Tibial nerve (tissue), 4 donors: ENCODE data around the gene AREL1. TPM values are rescaled to one million over a fixed set of nuclear protein-coding genes. Genes with fewer than 3 reads are reported as not detected.
A peak's percentile ranks its signal among the peaks of the same experiment; 100 is the strongest.

ENCODE experiments used
- DNase-seq, 2 donors: peaks; one replicate each; pipeline ENCODE4 v3.0.0-alpha.2; 2019; ENCODE audit warnings: low spot score in 2 of 2
- H3K27ac ChIP-seq, 4 donors: fragments of 200-600 bp; sonication (generic) in 3 of 4; one replicate each; pipeline ENCODE4 v1.5.1; 2017 to 2019; ENCODE audit warnings: mild to moderate bottlenecking in 1 of 4
- H3K27me3 ChIP-seq, 2 donors: fragments of 200-600 bp; sonication (generic) in 1 of 2; one replicate each; pipeline versions ENCODE4 v1.5.1 to v1.6.0; 2017 to 2019
- H3K36me3 ChIP-seq, 3 donors: fragments of 200-600 bp; sonication (generic); one replicate each; pipeline ENCODE4 v1.5.1; 2018 to 2019
- H3K4me1 ChIP-seq, 4 donors: fragments of 200-600 bp; sonication (generic) in 3 of 4; one replicate each; pipeline ENCODE4 v1.5.1; 2017 to 2019
- H3K4me3 ChIP-seq, 4 donors: fragments of 200-600 bp; sonication (generic) in 3 of 4; one replicate each; pipeline ENCODE4 v1.5.1; 2017 to 2019; ENCODE audit warnings: mild to moderate bottlenecking in 1 of 4, moderate library complexity in 1 of 4
- H3K9me3 ChIP-seq, 4 donors: fragments of 200-600 bp; sonication (generic) in 3 of 4; one replicate each; pipeline ENCODE4 v1.5.1; 2017 to 2019
- CTCF ChIP-seq, 5 experiments: fragments of 200-600 bp in 3 of 5; fragments of 450-650 bp in 2 of 5; sonication (generic) in 3 of 5; IDR thresholded peaks; one replicate each; pipeline ENCODE4 v1.5.1; 2016 to 2019; ENCODE audit warnings: antibody characterized with exemption in 5 of 5, mild to moderate bottlenecking in 3 of 5, moderate library complexity in 2 of 5
- EP300 ChIP-seq, 2 donors: sonication (generic); formaldehyde crosslinking; IDR thresholded peaks; one replicate each; pipeline ENCODE4 v1.6.1; 2017; ENCODE audit warnings: antibody characterized with exemption in 2 of 2, mild to moderate bottlenecking in 1 of 2
- POLR2A ChIP-seq, 2 donors: fragments of 450-650 bp; IDR thresholded peaks; one replicate each; pipeline ENCODE4 v1.6.1; 2017; ENCODE audit warnings: antibody characterized with exemption in 2 of 2, mild to moderate bottlenecking in 2 of 2, moderate library complexity in 2 of 2
- WGBS, 2 donors: methylation state at CpG; one replicate each; pipeline ENCODE4 v1.1.5; 2018; 5-methylcytosine and 5-hydroxymethylcytosine counted together
- total RNA-seq, 4 donors: library from RNA; depleted of rRNA; stranded (reverse); fragments of >200 nt; gene quantifications; one replicate each; pipeline ENCODE4 v1.1.0, GENCODE V29; 2016

AREL1 gene
- total RNA-seq, 4 donors from 2014 or later, result 25.3 to 35.0 (median 32.2) TPM

- DNase-seq, result no peak
- Histone ChIP-seq H3K36me3 (no peaks in the 10 kb centered on the region), H3K27ac (no peak overlapping the region), H3K4me3 (no peak overlapping the region), H3K9me3 (no peaks in the 10 kb centered on the region), H3K4me1 (peaks cover 0 to 44% (median 3%) of the 10 kb centered on the region in 4 donors), H3K27me3 (no peaks in the 10 kb centered on the region)
- 69 to 73% methylated on average over 13 of the region's 13 CpGs for WGBS, 2 donors
- TF ChIP-seq EP300 (IDR thresholded peaks at IDR 0.05) (no peak), CTCF (IDR thresholded peaks at IDR 0.05) (no peak), POLR2A (IDR thresholded peaks at IDR 0.05) (no peak)
Observed at GRCh38 chr14:74645756-74646470, 67.0 kb downstream of the AREL1 start.

GRCh38 chr14:74645244-74645643 lies 67.6 kb downstream of the AREL1 start:
- no peak for DNase-seq
- H3K36me3 ChIP-seq, result no peaks in the 10 kb centered on the region
- H3K27me3 ChIP-seq, result no peaks in the 10 kb centered on the region
- H3K4me3 ChIP-seq, result no peak overlapping the region
- 82 to 85% methylated on average over 5 of the region's 5 CpGs for WGBS, 2 donors
- peaks cover 0 to 44% (median 3%) of the 10 kb centered on the region in 4 donors for H3K4me1 ChIP-seq
- TF ChIP-seq EP300 (IDR thresholded peaks at IDR 0.05), result no peak
- no peaks in the 10 kb centered on the region for H3K9me3 ChIP-seq
- H3K27ac ChIP-seq, result no peak overlapping the region

GRCh38 chr14:74641601-74642391 lies 71.1 kb downstream of the AREL1 start:
- TF ChIP-seq POLR2A (IDR thresholded peaks at IDR 0.05), result no peak
- Histone ChIP-seq H3K36me3 (no peaks in the 10 kb centered on the region), H3K27me3 (no peaks in the 10 kb centered on the region), H3K27ac (no peak overlapping the region), H3K4me3 (no peak overlapping the region), H3K4me1 (peaks cover 0 to 35% (median 7%) of the 10 kb centered on the region in 4 donors), H3K9me3 (no peaks in the 10 kb centered on the region)
- 80 to 86% methylated on average over 12 of the region's 12 CpGs for WGBS, 2 donors
- no peak for DNase-seq

- Histone ChIP-seq H3K36me3 (no peaks in the 10 kb centered on the region), H3K27me3 (no peaks in the 10 kb centered on the region), H3K27ac (peak overlapping the region in 1 of 4 donors; percentile 58), H3K4me3 (no peak overlapping the region), H3K9me3 (no peaks in the 10 kb centered on the region), H3K4me1 (peaks cover 0 to 44% (median 7%) of the 10 kb centered on the region in 4 donors)
- TF ChIP-seq POLR2A (IDR thresholded peaks at IDR 0.05), result no peak
- TF ChIP-seq EP300 (IDR thresholded peaks at IDR 0.05), result peak in 1 of 2 donors; percentile 84
- no peak for DNase-seq
- WGBS, 2 donors, result 56 to 59% methylated on average over 1 of the region's 1 CpG
Observed at GRCh38 chr14:74638966-74639365, 73.9 kb downstream of the AREL1 start.

- DNase-seq, result no peak
- no peaks in the 10 kb centered on the region for H3K9me3 ChIP-seq
- 46 to 65% methylated on average over 7 of the region's 7 CpGs for WGBS, 2 donors
- H3K27ac ChIP-seq, result peak overlapping the region in 1 of 4 donors; percentile 58
- H3K27me3 ChIP-seq, result no peaks in the 10 kb centered on the region
- no peak for TF ChIP-seq POLR2A (IDR thresholded peaks at IDR 0.05)
- TF ChIP-seq CTCF (IDR thresholded peaks at IDR 0.05), result no peak
- no peak for TF ChIP-seq EP300 (IDR thresholded peaks at IDR 0.05)
- H3K4me1 ChIP-seq, result peaks cover 0 to 44% (median 7%) of the 10 kb centered on the region in 4 donors
- no peak overlapping the region for H3K4me3 ChIP-seq
- H3K36me3 ChIP-seq, result no peaks in the 10 kb centered on the region
Observed at GRCh38 chr14:74638066-74638465, 74.8 kb downstream of the AREL1 start.

GRCh38 chr14:74637178-74637550 lies 75.7 kb downstream of the AREL1 start:
- Histone ChIP-seq H3K36me3 (no peaks in the 10 kb centered on the region), H3K9me3 (no peaks in the 10 kb centered on the region), H3K27ac (peak overlapping the region in 1 of 4 donors; percentile 51), H3K27me3 (no peaks in the 10 kb centered on the region), H3K4me1 (peaks cover 0 to 42% (median 7%) of the 10 kb centered on the region in 4 donors), H3K4me3 (no peak overlapping the region)
- TF ChIP-seq EP300 (IDR thresholded peaks at IDR 0.05) (no peak), POLR2A (IDR thresholded peaks at IDR 0.05) (no peak), CTCF (IDR thresholded peaks at IDR 0.05) (no peak)
- no peak for DNase-seq
- WGBS, 2 donors, result 30 to 45% methylated on average over 3 of the region's 3 CpGs
